IMR-90 (cell line): ENCODE measurements around the gene SCN10A. TPM values are rescaled to one million over a fixed set of nuclear protein-coding genes. Genes with fewer than 3 reads are reported as not detected.

Source experiments
- ATAC-seq: fragments of 200-7000 bp; cut with Tn5 transposase; 2 replicates; pipeline ENCODE4 v1.9.1; 2020; ENCODE audit warnings: low read depth, mild to moderate bottlenecking, moderate library complexity
- BruUV-seq: library from RNA; stranded (reverse); fragments of 400-500 nt; replicated peaks from 2 replicates; lab custom pipeline; 2021; lab: Mats Ljungman, UMichigan
- CTCF ChIA-PET: fragments of 300-600 bp; formaldehyde crosslinking; extraction: SDS; loops from one replicate; lab custom pipeline; 2021; ENCODE audit warnings: antibody characterized with exemption; lab: Yijun Ruan, JAX
- POLR2A ChIA-PET: fragments of 300-600 bp; sonication (Branson Sonifier 250); formaldehyde crosslinking; loops from one replicate; lab custom pipeline; 2022; ENCODE audit warnings: antibody characterized with exemption; ENCODE audit not compliant: unreplicated experiment; lab: Charles Lee
- DNase-seq: peaks from one replicate; pipeline ENCODE4 v3.0.0; 2013
- H2AFZ ChIP-seq: replicated peaks from 2 replicates; pipeline ENCODE3; 2013; ENCODE audit warnings: low read length, mild to moderate bottlenecking; ENCODE audit not compliant: poor library complexity
- H2AK5ac ChIP-seq: 2 replicates; pipeline ENCODE4 v1.6.1; 2013; ENCODE audit warnings: low read depth, low read length, inconsistent platforms
- H2AK9ac ChIP-seq: replicated peaks from 2 replicates; pipeline ENCODE3; 2013; ENCODE audit warnings: mild to moderate bottlenecking, low read depth, low read length, moderate library complexity; ENCODE audit not compliant: poor library complexity
- H2BK120ac ChIP-seq: 2 replicates; pipeline ENCODE4 v1.6.1; 2013; ENCODE audit warnings: low read depth, low read length, inconsistent platforms
- H2BK15ac ChIP-seq: 3 replicates; pipeline ENCODE4 v1.6.1; 2013; ENCODE audit warnings: low read depth, low read length, inconsistent platforms
- H2BK20ac ChIP-seq: 2 replicates; pipeline ENCODE4 v1.6.1; 2013; ENCODE audit warnings: low read depth, mild to moderate bottlenecking, inconsistent platforms, low read length, moderate library complexity
- H2BK5ac ChIP-seq: 2 replicates; pipeline ENCODE4 v1.6.1; 2013; ENCODE audit warnings: mild to moderate bottlenecking, low read depth, low read length, inconsistent platforms; ENCODE audit not compliant: poor library complexity, severe bottlenecking
- H3K14ac ChIP-seq: replicated peaks from 2 replicates; pipeline ENCODE4 v1.6.1; 2013; ENCODE audit warnings: low read depth, low read length, inconsistent platforms
- H3K18ac ChIP-seq: 2 replicates; pipeline ENCODE4 v1.6.1; 2013; ENCODE audit warnings: low read depth, low read length, control low read depth
- H3K23ac ChIP-seq: 2 replicates; pipeline ENCODE4 v1.6.1; 2013; ENCODE audit warnings: low read depth, low read length, inconsistent platforms
- H3K27ac ChIP-seq: 2 replicates; pipeline ENCODE4 v1.5.1; 2013; ENCODE audit warnings: mild to moderate bottlenecking, control low read depth, low read length; ENCODE audit not compliant: insufficient read depth
- H3K27me3 ChIP-seq: 2 replicates; pipeline ENCODE4 v1.6.1; 2013; ENCODE audit warnings: low read length; ENCODE audit not compliant: control insufficient read depth, insufficient read depth
- H3K36me3 ChIP-seq: 2 replicates; pipeline ENCODE4 v1.6.1; 2013; ENCODE audit warnings: low read length, mixed read lengths; ENCODE audit not compliant: control insufficient read depth, insufficient read depth
- H3K4ac ChIP-seq: 2 replicates; pipeline ENCODE4 v1.6.1; 2013; ENCODE audit warnings: low read depth, low read length, inconsistent platforms
- H3K4me1 ChIP-seq: 2 replicates; pipeline ENCODE4 v1.6.1; 2013; ENCODE audit warnings: low read length, mixed read lengths; ENCODE audit not compliant: control insufficient read depth, insufficient read depth
- H3K4me2 ChIP-seq: 2 replicates; pipeline ENCODE4 v1.6.1; 2013; ENCODE audit warnings: low read depth, mild to moderate bottlenecking, control low read depth, low read length, moderate library complexity
- H3K4me3 ChIP-seq: 2 replicates; pipeline ENCODE4 v1.5.1; 2013; ENCODE audit warnings: low read depth, mild to moderate bottlenecking, control low read depth, low read length, moderate library complexity; ENCODE audit not compliant: insufficient read depth
- H3K56ac ChIP-seq: 2 replicates; pipeline ENCODE4 v1.6.1; 2013; ENCODE audit warnings: low read length, inconsistent platforms; ENCODE audit not compliant: insufficient read depth; ENCODE audit errors: extremely low read depth
- H3K79me1 ChIP-seq, 2 experiments: 2 replicates each; pipeline ENCODE4 v1.6.1; 2013; ENCODE audit warnings: low read length in 2 of 2, inconsistent platforms in 1 of 2, low read depth in 1 of 2
- H3K9ac ChIP-seq: 2 replicates; pipeline ENCODE4 v1.6.1; 2013; ENCODE audit warnings: low read depth, low read length, control low read depth
- H3K9me1 ChIP-seq: 2 replicates; pipeline ENCODE4 v1.6.1; 2013; ENCODE audit warnings: low read length, inconsistent platforms; ENCODE audit not compliant: insufficient read depth
- H3K9me3 ChIP-seq: 2 replicates; pipeline ENCODE4 v1.6.1; 2013; ENCODE audit warnings: low read length; ENCODE audit not compliant: control insufficient read depth, insufficient read depth
- H4K20me1 ChIP-seq: 2 replicates; pipeline ENCODE4 v1.6.1; 2013; ENCODE audit warnings: low read length, inconsistent platforms; ENCODE audit not compliant: insufficient read depth
- H4K5ac ChIP-seq: 2 replicates; pipeline ENCODE4 v1.6.1; 2013; ENCODE audit warnings: mild to moderate bottlenecking, low read depth, low read length, control low read depth
- H4K8ac ChIP-seq, 2 experiments: 2 replicates each; pipeline ENCODE4 v1.6.1; 2013; ENCODE audit warnings: low read depth in 2 of 2, low read length in 2 of 2, control low read depth in 1 of 2, inconsistent platforms in 1 of 2
- H4K91ac ChIP-seq: 2 replicates; pipeline ENCODE4 v1.6.1; 2013; ENCODE audit warnings: low read depth, low read length, inconsistent platforms; ENCODE audit not compliant: insufficient read depth
- CEBPB ChIP-seq: IDR thresholded peaks from 2 replicates; pipeline ENCODE4 v1.6.1; 2012; ENCODE audit warnings: low read depth, low read length, improper control_type of control experiment
- CHD1 ChIP-seq: IDR thresholded peaks from 2 replicates; pipeline ENCODE4 v1.6.1; 2012; ENCODE audit warnings: low read depth, low read length, improper control_type of control experiment
- CTCF ChIP-seq: conservative IDR thresholded peaks from 2 replicates; pipeline ENCODE4 v1.5.1; 2012; ENCODE audit warnings: mild to moderate bottlenecking, low read depth, low read length, improper control_type of control experiment
- FOS ChIP-seq: fragments of 150-350 bp; IDR thresholded peaks from 2 replicates; pipeline ENCODE4 v1.6.1; 2016; ENCODE audit warnings: low read depth, low read length
- MAZ ChIP-seq: IDR thresholded peaks from 2 replicates; pipeline ENCODE4 v1.6.1; 2012; ENCODE audit warnings: low read depth, mild to moderate bottlenecking, low read length, improper control_type of control experiment, moderate library complexity, borderline replicate concordance
- MXI1 ChIP-seq: IDR thresholded peaks from 2 replicates; pipeline ENCODE4 v1.6.1; 2012; ENCODE audit warnings: low read depth, mild to moderate bottlenecking, low read length, moderate library complexity, borderline replicate concordance
- NFE2L2 ChIP-seq: fragments of 150-350 bp; IDR thresholded peaks from 2 replicates; pipeline ENCODE4 v1.6.1; 2016; ENCODE audit warnings: low read depth, mild to moderate bottlenecking, low read length
- POLR2A ChIP-seq: IDR thresholded peaks from 2 replicates; pipeline ENCODE4 v1.6.1; 2012; ENCODE audit warnings: mild to moderate bottlenecking, low read depth, low read length
- RAD21 ChIP-seq: IDR thresholded peaks from 2 replicates; pipeline ENCODE4 v1.6.1; 2012; ENCODE audit warnings: low read length, improper control_type of control experiment
- whole genome bisulfite sequencing, 2 experiments: methylation state at CpG; one replicate each; pipeline versions ENCODE4 v1.1.5 to v1.1.7; 2013; ENCODE audit warnings: missing lambda C conversion rate in 2 of 2; ENCODE audit not compliant: insufficient read length in 1 of 2; ENCODE audit errors: extremely low coverage in 2 of 2; 5-methylcytosine and 5-hydroxymethylcytosine counted together
- dilution Hi-C: fragments of 300-500 bp; cut with HindIII; formaldehyde crosslinking; loops from one replicate; pipeline ENCODE4 v1.14.3; 2018; ENCODE audit warnings: low sequenced_read_pairs; ENCODE audit not compliant: unreplicated experiment
- in situ Hi-C: fragments of 300-500 bp; cut with MboI; formaldehyde crosslinking; loops from 3 replicates; pipeline ENCODE4 v1.14.3; 2019; ENCODE audit warnings: low sequenced_read_pairs, inconsistent platforms, mixed read lengths
- intact Hi-C: fragments of 100-400 bp; cut with micrococcal nuclease; formaldehyde crosslinking; loops from 2 replicates; pipeline ENCODE4 v1.10.0; 2022
- polyA plus RNA-seq, 3 experiments: library from polyadenylated mRNA; depleted of rRNA; stranded (reverse); fragments of >200 nt; gene quantifications; 2 replicates each; pipeline ENCODE4 v1.2.3, GENCODE V29; 2012; ENCODE audit warnings: low replicate concordance in 1 of 3
- total RNA-seq: library from RNA; depleted of rRNA; stranded (reverse); fragments of >200 nt; gene quantifications from 2 replicates; pipeline ENCODE4 v1.2.3, GENCODE V29; 2012
- TF ChIP-seq, protein P1 (sequence below): fragments of 150-350 bp; IDR thresholded peaks from 2 replicates; pipeline ENCODE4 v1.6.1; 2016; ENCODE audit warnings: low read depth, mild to moderate bottlenecking, low read length, moderate library complexity, borderline replicate concordance

Gene SCN10A
- total and polyA plus RNA-seq, 2 of the 4 experiments (the other 2 are of a cell fraction) = not detected

DNA sequence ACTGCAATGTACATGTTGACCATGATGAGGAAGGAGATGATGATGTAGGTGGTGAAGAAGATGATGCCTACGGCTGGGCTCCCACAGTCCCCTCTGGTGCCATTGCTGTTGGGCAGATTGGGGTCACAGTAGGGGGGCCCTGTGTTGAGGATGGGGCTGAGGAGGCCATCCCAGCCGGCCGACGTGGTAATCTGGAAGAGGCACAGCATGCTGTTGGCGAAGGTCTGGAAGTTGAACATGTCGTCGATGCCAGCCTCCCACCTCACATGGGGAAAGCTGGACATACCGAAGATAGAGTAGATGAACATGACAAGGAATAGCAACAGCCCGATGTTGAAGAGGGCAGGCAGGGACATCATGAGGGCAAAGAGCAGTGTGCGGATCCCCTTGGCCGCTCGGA, 118.0 kb downstream of the SCN10A start:
- Histone ChIP-seq H3K9ac (no peak overlapping the region), H3K23ac (no peak overlapping the region), H4K91ac (no peak overlapping the region), H2AK5ac (no peak overlapping the region), H3K79me1 (no peaks in the 10 kb centered on the region), H3K36me3 (no peaks in the 10 kb centered on the region), H4K8ac (no peak overlapping the region), H3K4me3 (no peak overlapping the region), H3K14ac (no peak overlapping the region), H2AFZ (no peak overlapping the region), H4K5ac (no peak overlapping the region), H2BK5ac (no peak overlapping the region), H3K27ac (no peak overlapping the region), H2AK9ac (no peak overlapping the region), H3K27me3 (peaks cover 14% of the 10 kb centered on the region), H3K9me3 (no peaks in the 10 kb centered on the region), H3K4me2 (no peak overlapping the region), H4K20me1 (no peaks in the 10 kb centered on the region), H3K56ac (no peak overlapping the region), H2BK120ac (no peak overlapping the region), H2BK15ac (no peak overlapping the region), H3K4ac (no peak overlapping the region), H3K9me1 (no peaks in the 10 kb centered on the region), H2BK20ac (no peak overlapping the region), H3K18ac (no peak overlapping the region), H3K4me1 (no peaks in the 10 kb centered on the region)
- POLR2A ChIA-PET = no interaction called here
- CTCF ChIA-PET = no interaction called here
- 95% methylated on average over 7 of the region's 12 CpGs; no CpG with 5 or more reads in 1 of the 2 experiments for WGBS, 2 experiments
- DNase-seq = no peak
- no TSS peak for BruUV-seq
- TF ChIP-seq RAD21 (no peak), MXI1 (no peak), CEBPB (no peak), MAZ (no peak), CHD1 (no peak), POLR2A (no peak), CTCF (no peak), NFE2L2 (no peak), FOS (no peak)
- TF ChIP-seq, protein P1, sequence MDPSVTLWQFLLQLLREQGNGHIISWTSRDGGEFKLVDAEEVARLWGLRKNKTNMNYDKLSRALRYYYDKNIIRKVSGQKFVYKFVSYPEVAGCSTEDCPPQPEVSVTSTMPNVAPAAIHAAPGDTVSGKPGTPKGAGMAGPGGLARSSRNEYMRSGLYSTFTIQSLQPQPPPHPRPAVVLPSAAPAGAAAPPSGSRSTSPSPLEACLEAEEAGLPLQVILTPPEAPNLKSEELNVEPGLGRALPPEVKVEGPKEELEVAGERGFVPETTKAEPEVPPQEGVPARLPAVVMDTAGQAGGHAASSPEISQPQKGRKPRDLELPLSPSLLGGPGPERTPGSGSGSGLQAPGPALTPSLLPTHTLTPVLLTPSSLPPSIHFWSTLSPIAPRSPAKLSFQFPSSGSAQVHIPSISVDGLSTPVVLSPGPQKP = no peak
- dilution Hi-C loops (no loop called here), intact Hi-C loops (no loop called here), in situ Hi-C loops (no loop called here)
- no peak for ATAC-seq
